Type B pancreatic cell (in vitro differentiated cells): ENCODE results near the gene OXNAD1. TPM values are rescaled to one million over a fixed set of nuclear protein-coding genes. Genes with fewer than 3 reads are reported as not detected.

Source experiments
- DNase-seq: peaks from one replicate; pipeline ENCODE4 v3.0.0; 2021; ENCODE audit warnings: mixed read lengths; ENCODE audit not compliant: unreplicated experiment; ENCODE audit errors: extremely low spot score
- H3K27ac Mint-ChIP-seq: 2 replicates; pipeline ENCODE4 v1.8.0; 2021; ENCODE audit warnings: mild to moderate bottlenecking, mixed read lengths
- H3K27me3 Mint-ChIP-seq: 2 replicates; pipeline ENCODE4 v1.8.0; 2021; ENCODE audit warnings: mixed read lengths
- H3K36me3 Mint-ChIP-seq: 2 replicates; pipeline ENCODE4 v1.8.0; 2021; ENCODE audit warnings: mixed read lengths
- H3K4me1 Mint-ChIP-seq: one replicate; pipeline ENCODE4 v1.8.0; 2021; ENCODE audit warnings: mixed read lengths; ENCODE audit not compliant: unreplicated experiment
- H3K4me3 Mint-ChIP-seq: 2 replicates; pipeline ENCODE4 v1.8.0; 2021; ENCODE audit warnings: mild to moderate bottlenecking, mixed read lengths
- H3K9me3 Mint-ChIP-seq: 2 replicates; pipeline ENCODE4 v1.8.0; 2021; ENCODE audit warnings: mixed read lengths
- total RNA-seq: library from RNA; stranded (reverse); gene quantifications from 2 replicates; pipeline ENCODE4 v1.2.1, GENCODE V29; 2021; ENCODE audit warnings: low replicate concordance
- TF ChIP-seq, protein P1 (sequence below): fragments of 200-600 bp; sonication (generic); conservative IDR thresholded peaks from 2 replicates; pipeline ENCODE4 v1.5.0; 2021; ENCODE audit warnings: antibody characterized with exemption, mild to moderate bottlenecking

The OXNAD1 gene
- total RNA-seq, 1 donor from 2014 or later: 16.0 TPM

DNA sequence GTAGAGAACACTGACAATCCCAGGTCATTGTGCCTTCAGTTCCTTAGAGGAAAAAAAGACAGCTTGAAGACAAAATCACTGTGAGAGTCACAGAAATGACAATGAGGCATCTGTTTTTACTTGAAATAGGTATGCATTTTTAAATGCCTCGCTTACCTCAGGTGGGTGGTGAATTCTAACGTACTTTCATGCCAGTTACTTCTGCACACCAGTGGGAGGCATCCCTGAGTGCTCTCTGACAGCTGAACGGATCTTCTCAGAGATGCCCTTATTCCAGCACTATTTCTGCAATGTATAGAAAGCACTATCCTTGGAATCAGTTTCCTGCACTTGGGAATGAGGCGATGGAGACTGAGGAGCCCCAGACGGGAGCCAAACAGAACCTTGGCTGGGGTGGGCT is 16.5 kb upstream of the OXNAD1 start:
- Mint-ChIP-seq H3K36me3 (no peaks in the 10 kb centered on the region), H3K4me3 (no peak overlapping the region), H3K9me3 (no peaks in the 10 kb centered on the region), H3K27me3 (peaks cover 10% of the 10 kb centered on the region), H3K27ac (no peak overlapping the region), H3K4me1 (peaks cover 9% of the 10 kb centered on the region)
- no peak for DNase-seq
- TF ChIP-seq, protein P1, sequence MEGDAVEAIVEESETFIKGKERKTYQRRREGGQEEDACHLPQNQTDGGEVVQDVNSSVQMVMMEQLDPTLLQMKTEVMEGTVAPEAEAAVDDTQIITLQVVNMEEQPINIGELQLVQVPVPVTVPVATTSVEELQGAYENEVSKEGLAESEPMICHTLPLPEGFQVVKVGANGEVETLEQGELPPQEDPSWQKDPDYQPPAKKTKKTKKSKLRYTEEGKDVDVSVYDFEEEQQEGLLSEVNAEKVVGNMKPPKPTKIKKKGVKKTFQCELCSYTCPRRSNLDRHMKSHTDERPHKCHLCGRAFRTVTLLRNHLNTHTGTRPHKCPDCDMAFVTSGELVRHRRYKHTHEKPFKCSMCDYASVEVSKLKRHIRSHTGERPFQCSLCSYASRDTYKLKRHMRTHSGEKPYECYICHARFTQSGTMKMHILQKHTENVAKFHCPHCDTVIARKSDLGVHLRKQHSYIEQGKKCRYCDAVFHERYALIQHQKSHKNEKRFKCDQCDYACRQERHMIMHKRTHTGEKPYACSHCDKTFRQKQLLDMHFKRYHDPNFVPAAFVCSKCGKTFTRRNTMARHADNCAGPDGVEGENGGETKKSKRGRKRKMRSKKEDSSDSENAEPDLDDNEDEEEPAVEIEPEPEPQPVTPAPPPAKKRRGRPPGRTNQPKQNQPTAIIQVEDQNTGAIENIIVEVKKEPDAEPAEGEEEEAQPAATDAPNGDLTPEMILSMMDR: no peak

- peaks cover 9% of the 10 kb centered on the region for H3K4me1 Mint-ChIP-seq
- no peaks in the 10 kb centered on the region for H3K36me3 Mint-ChIP-seq
- H3K9me3 Mint-ChIP-seq: no peaks in the 10 kb centered on the region
- no peak overlapping the region for H3K27ac Mint-ChIP-seq
- DNase-seq: no peak
- H3K4me3 Mint-ChIP-seq: no peak overlapping the region
- TF ChIP-seq, protein P1: peak; percentile 66
- peaks cover 10% of the 10 kb centered on the region for H3K27me3 Mint-ChIP-seq
These were observed 15.7 kb upstream of the OXNAD1 start for GRCh38 chr3:16249336-16249735.

DNA sequence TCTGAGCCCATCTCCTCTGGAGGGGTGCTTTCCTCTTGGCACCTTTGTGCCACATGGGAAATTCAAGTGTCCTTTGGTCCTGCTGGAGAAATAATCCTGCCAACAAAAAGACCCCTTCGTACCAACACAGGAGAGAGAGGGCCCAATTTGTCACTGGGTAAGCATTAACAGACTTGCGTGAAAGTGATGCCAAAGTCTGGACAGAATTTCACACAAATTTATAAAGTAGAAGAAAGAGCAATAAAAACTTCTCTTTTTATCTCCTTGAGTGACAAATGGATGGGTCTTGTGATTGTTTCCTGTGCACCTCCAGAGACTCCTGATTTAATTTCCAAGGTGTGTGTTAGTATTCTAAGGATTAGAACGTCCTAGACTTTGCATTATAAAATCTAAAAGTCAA is 15.1 kb upstream of the OXNAD1 start:
- Mint-ChIP-seq H3K4me1 (peaks cover 9% of the 10 kb centered on the region), H3K9me3 (no peaks in the 10 kb centered on the region), H3K27ac (no peak overlapping the region), H3K4me3 (no peak overlapping the region), H3K27me3 (peaks cover 10% of the 10 kb centered on the region), H3K36me3 (no peaks in the 10 kb centered on the region)
- no peak for DNase-seq
- TF ChIP-seq, protein P1: no peak

- no peaks in the 10 kb centered on the region for H3K9me3 Mint-ChIP-seq
- H3K36me3 Mint-ChIP-seq: no peaks in the 10 kb centered on the region
- peak overlapping the region; percentile 65 for H3K27ac Mint-ChIP-seq
- H3K27me3 Mint-ChIP-seq: peaks cover 10% of the 10 kb centered on the region
- peaks cover 9% of the 10 kb centered on the region for H3K4me1 Mint-ChIP-seq
- H3K4me3 Mint-ChIP-seq: no peak overlapping the region
- DNase-seq: no peak
- TF ChIP-seq, protein P1: no peak
These were observed 13.5 kb upstream of the OXNAD1 start for GRCh38 chr3:16251316-16252085.

GRCh38 chr3:16252243-16252978 is 12.6 kb upstream of the OXNAD1 start:
- Mint-ChIP-seq H3K36me3 (no peaks in the 10 kb centered on the region), H3K27ac (peak overlapping the region; percentile 65), H3K27me3 (peaks cover 7% of the 10 kb centered on the region), H3K4me1 (peaks cover 5% of the 10 kb centered on the region), H3K9me3 (no peaks in the 10 kb centered on the region), H3K4me3 (no peak overlapping the region)
- TF ChIP-seq, protein P1: no peak
- no peak for DNase-seq
